Medulla oblongata (tissue), 1 donor: ENCODE measurements around the gene MTA1.

Source experiments
- DNase-seq: peaks from one replicate; pipeline ENCODE4 v3.0.0-alpha.2; 2015; ENCODE audit errors: extremely low spot score

MTA1 gene

DNA sequence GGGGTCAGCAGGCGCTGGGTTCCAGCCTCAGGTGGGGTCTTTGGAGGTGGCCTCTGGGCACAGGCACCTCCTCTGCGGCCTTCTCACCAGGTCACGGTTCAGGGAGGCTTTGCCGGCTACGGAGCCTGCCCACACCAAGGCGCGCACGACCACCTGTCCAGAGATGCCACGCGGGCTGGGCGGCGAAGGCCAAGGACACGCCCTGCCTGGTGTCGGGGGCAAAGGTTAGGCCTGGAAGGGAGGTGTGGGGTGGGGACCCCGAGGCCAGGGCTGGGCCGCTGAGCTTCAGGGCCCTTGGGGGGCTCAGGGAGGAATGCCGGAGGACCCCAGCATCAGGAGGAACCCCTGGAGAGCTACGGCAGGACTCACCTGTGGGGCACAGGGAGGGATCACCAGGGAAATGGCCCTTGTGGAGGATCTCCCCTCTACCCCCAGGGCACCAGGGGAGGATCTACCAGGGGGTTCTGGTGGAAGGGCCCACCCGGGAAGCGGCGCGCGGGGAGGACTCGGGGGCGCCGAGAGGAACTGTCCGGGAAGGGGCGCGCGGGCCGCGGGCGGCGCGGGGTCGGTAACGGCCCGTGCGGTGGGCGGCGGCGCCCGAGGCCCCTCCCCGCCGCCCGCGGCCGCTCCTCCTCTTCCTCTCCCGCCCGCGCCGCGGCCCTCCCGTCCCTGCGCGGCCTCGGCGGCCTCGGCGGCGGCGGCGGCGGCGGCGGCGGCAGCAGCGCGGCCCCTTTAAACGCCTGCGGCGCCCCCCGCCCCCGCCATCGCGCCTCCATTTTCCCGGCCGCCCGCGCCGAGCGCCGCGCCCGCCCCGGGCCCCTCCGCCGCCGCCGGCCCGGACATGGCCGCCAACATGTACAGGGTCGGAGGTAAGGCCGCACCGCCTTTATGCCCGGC, at the start of gene MTA1:
TSS of gene MTA1 (plus strand) at position 633 of the 897 bp plus-strand sequence. CDS start at position 842, 209 bp downstream.
- no peak for DNase-seq

DNA sequence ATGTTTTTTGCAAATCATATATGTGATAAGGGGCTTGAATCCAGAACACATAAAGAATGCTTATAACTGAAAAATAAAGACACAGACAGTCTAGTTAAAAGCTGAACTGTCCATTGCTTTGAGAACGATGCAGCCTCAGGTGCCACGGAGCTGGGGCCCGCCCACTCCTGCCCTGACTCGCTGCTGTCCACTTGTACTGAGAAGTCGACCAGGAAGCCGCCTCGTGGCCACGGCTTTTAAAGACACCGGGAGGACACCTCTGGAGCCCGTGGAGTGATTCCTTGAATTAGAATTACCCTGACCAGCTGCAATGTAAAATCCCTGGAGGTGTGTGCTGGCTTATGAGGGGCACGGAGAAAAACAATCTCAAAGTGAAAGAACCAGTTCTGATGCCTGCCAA, 45.2 kb upstream of the MTA1 start:
- DNase-seq, result no peak

DNA sequence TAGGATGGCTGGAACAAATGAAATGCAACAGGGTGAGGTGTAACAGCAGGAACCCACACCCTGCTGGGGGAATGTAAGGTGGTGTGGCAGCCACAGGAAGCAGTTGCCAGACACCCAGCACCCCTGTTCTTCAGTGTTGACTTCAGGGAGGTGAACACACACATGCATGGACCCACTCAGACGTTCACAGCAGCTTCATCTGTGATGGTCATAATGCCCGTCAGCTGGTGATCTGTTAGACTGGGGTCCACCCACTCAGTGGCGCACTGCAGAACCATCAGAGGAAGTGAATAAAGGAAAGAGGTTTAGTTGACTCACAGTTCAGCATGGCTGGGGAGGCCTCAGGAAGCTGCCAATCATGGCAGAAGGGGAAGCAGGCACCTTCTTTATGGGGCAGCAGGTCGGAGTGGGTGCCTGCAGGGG, 44.0 kb upstream of the MTA1 start:
- no peak for DNase-seq

DNA sequence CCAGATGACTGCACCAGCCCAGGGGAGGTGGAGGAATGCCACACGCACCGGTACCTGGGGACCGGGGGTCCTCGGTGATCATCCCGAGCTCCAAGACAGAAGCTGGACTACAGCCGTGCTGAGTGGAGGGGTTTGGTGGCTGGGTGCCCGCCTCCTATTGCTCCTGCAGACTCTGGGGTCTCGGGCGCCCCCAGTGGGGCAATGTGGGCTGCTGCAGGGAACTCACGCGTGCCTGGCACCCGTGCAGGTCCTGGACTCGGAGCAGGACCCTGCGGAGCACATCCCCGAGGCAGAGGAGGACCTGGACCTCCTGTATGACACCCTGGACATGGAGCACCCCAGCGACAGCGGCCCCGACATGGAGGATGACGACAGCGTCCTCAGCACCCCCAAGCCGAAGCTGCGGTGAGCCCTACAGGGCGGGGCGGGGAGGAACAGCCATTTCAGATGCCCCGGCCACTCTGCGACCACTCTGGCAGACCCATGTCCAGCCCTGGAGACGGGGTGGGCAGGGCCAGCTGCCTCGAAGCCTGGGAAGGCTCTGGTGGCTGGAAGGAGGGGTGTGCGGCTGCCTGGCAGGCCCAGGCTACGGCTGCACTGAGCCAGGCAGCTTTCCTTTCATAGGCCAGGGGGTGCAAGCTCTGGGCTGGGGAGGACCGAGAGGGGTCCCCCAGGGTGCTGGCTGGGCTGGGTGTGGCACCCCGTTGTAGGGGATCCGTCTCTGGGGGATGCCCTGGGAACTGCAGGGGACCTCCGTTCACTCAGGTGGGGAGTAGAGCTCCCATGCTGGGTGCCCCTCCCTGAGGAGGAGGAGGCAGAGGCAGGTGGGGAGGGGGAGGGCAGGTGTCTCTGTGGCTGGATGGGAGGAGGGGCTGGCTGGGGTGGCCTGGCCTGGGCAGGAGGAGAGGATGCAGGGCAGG, 42.8 kb upstream of the MTA1 start:
- DNase-seq, result no peak

DNA sequence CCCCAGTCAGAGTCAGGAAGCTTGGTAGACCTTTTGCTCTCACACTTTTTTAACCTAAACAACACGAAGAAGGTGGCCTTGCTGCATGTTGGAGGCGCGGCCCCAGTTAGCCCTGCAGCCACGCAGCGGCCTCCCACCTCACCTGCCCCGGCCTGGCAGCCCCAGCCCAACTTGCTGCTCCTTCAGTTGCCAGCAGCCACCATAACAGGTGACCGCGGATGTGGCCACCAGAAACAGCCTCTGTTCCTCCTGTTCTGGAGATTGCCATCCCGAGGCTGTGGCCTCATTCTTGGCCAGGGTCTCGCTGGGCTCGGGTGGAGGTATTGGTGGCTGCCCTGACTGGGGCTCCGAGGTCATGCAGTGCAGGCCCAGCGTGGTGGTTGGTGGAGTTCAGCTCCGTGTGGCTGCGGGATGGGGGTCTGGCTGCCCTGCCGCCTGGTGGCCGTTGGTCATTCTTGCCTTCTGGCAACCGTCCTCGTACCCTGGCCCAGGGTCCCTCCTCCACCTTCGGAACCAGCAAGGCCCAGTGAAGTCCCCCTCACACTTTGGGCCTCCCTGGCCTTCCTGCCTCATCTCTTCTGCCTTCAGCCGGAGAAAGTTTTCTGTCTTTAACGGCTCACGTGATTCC, 42.0 kb upstream of the MTA1 start:
- DNase-seq, result no peak

DNA sequence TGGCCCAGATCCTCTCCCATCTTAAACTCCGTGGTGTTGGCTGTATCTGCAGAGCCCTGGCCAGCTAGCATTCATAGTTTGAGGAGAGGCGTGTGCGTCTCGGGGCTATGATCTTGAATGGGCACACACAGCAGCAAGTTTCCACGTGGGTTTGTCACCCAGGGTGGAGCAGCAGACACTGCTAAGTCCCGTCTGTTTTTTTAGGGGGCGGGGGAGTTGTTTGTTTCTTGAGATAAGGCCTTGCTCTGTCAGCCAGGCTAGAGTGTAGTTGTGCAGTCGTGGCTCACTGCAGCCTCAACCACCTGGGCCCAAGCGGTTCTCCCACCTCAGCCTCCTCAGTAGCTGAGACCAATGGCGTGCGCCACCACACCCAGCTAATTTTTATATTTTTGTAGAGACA, 41.4 kb upstream of the MTA1 start:
- DNase-seq, result no peak

DNA sequence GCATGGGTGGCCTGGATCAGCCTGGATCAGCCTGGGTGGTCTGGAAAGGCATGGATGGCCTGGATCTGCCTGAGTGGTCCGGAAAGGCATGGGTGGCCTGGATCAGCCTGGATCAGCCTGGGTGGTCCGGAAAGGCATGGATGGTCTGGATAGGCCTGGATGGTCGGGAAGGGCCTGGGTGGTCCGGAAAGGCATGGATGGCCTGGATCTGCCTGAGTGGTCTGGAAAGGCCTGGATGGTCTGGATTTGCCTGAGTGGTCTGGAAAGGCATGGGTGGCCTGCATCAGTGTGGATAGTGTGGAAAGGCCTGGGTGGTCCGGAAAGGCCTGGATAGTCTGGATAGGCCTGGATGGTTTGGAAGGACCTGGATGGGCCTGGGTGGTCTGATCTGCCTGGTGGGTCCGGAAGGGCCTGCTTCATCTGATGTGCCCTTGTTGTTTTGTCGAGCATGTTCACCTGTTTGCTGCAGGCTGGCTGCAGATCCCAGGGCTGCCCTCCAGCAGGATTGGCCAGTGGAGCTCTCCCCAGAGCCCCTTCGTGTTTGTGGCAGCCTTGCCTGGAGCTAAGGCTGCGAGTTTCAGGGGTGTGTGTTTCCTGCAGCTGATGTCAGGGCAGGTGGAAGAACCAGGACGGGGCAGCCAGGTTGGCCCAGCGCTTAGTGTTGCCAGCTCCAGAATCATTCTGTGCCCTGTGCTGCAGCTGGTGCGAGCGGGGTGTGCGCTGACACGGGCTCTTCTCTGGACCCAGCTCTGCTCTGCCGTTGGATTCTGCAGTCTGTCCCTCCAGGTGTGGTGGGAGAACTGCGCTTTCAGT, 40.5 kb upstream of the MTA1 start:
- no peak for DNase-seq

DNA sequence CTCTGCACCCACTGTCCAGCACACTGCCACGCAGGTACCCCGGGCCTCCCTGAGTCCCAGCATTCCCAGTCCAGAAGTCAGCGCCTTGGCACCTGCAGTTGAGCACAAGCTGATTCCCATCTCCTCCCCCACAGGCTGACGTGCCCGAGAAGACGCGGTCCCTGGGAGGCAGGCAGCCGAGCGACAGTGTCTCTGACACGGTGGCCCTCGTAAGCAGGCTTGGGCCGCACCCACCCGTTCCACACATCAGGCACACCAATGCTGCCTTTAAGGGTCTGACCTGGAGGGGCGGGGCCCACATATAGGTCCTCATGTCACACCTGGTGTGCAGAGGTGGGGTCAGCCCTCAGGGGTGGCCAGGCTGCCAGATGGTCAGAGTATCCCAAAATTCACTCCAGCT, 39.7 kb upstream of the MTA1 start:
- DNase-seq, result no peak

DNA sequence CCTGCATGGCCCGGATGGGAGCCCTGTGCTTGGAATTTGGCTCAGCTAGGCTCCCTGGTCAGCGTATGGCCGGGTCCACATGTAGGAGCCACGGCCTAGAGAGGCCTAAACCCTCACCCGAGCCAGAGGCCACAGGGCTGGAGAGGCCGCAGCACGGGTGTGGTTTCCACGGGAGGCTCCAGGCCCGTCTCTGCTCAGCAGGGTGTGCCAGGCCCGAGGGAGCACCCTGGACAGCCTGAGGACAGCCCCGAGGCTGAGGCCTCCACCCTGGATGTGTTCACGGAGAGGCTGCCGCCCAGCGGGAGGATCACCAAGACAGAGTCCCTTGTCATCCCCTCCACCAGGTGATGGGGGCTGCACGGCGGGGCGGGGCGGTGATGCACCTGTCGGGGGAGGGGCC, 38.9 kb upstream of the MTA1 start:
- no peak for DNase-seq

DNA sequence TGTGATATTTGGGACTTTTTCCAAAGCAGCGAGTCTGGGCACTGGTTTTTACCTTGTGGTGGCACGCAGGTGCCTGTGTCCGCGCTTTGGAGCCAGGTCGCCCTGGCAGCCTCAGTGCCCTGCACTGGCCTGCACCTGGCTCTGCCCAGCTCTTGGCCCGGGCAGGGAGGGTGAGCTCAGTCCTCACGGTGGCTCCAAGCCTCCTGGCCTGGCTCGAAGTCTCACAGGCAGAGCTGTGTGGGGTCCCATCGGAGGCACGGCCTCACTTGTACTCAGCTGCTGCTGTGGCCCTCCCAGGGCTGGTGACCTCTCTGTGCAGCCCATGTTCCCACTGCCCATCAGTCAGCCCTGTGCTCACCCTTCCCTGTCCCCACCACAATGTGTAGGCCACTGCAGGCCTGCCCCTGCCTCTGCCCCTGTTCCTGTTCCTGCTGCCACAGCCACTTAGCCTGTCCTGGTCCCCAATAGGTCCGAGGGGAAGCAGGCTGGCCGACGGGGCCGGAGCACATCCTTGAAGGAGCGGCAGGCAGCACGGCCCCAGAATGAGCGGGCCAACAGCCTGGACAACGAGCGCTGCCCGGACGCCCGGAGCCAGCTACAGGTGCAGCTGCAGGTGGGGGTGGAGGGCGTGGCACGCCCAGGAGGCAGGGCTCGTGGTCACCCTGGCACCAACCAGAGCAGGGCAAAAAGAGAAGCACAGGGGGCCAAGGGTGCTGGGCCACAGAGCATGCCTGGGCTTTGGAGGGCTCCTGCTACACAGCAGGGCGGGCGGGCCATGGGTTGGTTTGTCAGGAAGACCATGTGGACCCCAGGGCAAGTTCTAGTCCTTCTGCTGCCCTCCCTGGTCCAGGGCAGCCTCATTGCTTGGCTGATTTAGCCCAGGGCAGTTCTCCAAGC, 37.9 kb upstream of the MTA1 start:
- DNase-seq, result no peak

DNA sequence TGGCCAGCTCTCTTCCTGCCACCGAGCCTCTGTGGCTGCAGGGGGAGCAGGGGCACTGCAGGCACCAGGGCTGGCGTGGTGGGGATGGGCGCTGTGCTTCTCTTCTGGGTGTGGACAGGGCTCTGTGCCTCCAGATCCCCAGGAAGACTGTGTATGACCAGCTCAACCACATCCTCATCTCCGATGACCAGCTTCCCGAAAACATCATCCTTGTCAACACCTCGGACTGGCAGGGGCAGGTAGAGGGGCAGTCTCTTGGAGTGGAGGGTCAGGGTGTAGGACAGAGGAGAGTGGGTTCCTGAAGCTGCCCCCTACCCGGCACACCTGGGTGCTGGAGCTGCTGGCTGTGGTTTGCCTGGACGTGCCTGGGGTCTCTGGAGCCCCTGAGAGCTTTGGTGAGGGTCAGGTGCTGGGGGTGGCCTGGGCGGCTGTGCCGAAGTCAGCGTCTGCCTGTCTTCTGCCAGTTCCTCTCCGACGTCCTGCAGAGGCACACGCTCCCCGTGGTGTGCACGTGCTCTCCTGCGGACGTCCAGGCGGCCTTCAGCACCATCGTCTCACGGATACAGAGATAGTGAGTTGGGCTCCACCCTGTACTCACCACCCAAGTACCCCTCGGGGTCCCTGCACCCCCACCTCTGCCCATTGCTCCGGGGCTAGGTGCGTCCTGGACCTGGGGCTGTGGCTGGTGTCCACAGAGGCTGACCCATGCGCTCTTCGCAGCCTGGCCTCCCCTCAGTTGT, 37.1 kb upstream of the MTA1 start:
- no peak for DNase-seq

DNA sequence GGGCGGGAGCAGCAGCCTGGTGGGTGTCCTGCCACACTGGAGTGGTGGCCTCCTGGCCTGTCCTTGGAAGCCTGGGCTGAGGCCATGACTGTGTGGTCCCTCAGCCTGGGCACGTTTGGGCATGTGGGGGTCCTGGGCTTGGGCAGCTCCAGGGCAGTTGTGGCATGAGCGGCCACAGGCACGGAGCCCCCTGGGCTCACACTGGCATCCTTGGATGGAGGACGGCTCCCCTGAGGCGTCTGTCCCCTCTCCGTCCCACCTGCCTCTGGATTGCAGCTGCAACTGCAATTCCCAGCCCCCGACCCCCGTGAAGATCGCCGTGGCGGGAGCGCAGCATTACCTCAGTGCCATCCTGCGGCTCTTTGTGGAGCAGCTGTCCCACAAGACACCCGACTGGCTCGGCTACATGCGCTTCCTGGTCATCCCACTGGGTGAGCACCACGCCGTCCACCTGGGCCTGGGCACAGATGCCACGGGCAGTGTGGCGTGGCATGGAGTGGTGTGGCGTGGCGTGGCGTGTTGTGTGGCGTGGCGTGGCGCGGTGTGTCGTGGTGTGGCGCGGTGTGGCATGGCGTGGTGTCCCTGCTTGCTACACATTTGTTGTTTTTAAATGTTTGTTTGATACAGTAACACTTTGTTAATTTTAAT, 36.4 kb upstream of the MTA1 start:
- no peak for DNase-seq

DNA sequence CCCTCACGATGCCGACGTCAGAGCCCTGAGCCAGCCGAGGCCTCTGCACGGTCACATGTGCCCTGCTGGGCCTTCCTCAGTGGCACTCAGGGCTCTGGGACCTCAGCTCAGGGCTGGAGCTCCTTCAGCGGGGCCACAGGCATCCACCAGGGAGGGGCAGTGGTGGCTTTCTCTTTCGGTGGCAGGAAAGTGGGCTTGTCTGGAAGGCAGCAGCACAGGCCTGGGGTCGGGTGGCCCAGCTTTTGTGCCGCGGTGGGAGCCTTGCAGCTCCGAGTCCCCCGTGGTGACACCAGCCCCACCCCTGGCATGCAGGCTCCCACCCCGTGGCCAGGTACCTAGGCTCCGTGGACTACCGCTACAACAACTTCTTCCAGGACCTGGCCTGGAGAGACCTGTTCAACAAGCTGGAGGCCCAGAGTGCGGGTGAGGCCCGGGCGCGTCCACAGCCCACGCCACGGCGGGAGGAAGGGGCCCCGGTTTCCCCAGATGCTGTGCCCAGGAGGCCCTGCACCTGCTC, 35.5 kb upstream of the MTA1 start:
- no peak for DNase-seq

DNA sequence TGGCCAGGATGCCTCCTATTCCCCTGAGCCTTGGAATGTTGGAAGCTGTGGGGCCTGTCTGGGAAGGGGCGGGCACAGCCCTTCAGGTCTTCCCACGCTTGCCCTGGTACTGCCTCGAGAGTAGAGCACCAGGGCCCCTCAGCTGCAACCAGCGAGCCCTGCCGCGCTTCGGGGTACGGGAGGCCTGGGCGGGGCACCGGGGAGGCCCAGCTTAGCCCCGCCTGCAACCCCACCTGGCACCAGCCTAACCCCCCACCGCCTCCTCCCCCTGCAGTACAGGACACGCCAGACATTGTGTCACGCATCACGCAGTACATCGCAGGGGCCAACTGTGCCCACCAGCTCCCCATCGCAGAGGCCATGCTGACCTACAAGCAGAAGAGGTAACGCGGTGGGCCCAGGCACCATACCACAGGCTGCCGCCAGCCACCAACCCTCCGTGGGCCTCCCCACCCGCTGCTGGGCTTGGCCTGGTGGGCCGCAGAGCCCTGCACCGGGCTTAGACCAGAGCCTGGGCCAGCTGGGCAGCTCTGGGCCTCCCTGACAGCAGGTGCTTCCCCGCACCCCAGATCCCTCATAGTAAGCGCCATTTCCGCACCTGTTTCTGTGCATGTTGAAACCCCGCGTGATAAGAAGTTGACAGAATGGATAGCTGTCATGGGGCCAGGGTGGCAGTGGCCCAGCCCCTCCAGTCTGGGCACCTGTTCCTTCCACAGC, 34.9 kb upstream of the MTA1 start:
- no peak for DNase-seq

DNA sequence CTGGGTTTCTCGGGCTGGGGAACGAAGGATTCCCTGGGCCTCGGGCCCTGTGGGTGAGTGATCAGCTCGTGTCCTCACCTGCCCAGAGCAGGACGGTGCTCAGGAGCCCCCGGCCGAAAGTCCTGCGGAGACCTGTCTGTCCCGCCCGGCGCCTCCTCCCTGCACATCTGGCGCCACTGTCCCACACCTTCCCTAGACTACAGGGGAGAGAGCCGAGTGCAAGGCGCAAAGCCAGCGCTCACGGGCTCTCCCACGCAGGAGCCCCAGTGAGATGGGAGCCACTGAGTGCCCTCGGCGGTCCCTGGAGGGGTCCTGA, 34.3 kb upstream of the MTA1 start:
- no peak for DNase-seq

DNA sequence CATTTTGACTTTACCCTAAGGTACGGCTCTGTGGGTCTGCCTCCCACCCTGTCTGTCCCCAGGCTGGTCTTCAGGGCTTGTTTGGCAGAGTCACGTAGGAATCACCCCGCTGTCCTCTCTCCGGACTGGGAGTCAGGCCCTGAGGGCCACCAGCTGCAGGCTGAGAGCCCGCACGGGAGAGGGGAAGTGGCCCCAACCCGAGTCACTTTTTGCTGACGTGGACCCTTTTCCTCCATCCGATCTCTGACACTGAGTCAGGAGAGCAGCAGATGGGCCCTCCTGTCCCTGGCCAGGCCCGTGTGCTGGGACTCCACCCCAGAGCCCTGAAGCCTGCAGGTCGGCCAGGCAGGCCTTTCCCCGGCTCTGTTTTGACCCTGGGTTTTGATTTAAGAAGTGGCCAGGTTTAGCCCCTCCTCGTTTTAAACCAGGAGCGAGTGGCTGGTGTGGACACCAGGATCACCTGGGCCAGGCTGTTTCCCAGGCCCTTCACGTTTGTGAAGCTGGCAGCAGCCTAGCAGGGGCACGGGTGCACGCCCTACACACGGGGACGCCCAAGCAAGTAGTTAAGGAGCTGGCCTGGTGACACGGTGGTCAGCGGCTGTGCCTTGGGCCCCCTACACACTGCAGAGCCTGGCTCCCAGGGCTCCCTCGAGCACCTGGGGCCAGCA, 33.8 kb upstream of the MTA1 start:
- peak; percentile 27 for DNase-seq

DNA sequence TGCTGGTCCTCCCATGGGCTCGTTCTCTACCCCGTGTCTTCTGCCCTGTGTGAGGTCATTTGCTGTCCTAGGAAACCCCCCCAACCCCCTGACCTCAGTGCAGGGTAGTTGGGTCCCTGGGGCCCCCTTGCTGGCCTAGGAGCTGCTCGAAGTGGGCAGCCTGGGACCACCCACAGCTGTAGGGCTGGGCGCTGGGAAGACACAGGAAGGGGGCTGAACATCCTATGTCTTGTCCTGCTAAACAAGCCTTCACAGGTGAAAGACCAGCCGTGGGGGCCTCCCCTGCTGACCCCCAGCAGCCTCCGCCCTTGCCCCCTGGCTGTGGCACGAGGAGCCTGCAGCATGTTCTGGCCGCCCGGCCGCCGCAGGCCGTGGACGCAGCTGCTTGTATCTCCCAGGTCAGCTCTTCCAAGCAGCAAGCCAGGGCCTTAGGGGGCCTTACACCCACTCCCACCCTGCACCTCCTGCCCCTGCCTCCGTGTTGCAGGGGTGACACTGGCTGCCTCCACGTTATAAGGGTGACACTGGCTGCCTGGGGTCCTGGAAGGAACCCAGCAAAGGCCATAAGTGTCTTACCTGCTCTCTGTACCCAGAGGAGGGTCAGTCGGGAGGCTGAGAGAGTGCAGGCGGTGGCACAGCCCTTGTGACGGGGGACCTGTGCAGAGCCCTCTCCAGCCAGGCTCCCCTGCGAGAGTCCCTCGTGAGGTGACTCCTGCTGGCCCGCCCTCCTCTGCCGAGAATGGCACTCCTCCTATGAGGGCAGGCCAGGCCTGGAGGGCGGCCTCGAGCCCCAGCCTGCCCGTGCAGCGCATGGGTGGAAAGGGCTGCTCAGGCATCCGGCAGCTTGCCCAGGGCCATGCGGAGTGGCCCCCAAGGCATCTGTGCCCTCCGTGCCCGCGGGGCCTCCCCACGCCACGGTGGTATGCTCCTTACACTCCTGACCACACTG, 32.8 kb upstream of the MTA1 start:
- DNase-seq, result no peak
